Endothelial cell of umbilical vein (primary cell): Measurements from ENCODE around the gene IBSP. TPM values are rescaled to one million over a fixed set of nuclear protein-coding genes. Genes with fewer than 3 reads are reported as not detected.

Source experiments
- BruUV-seq: library from RNA; stranded (reverse); fragments of 400-500 nt; replicated peaks from 2 replicates; lab custom pipeline; 2021; lab: Mats Ljungman, UMichigan
- CTCF ChIA-PET: fragments of 300-600, 350-600 bp; sonication (Branson Sonifier 250); formaldehyde crosslinking; loops from one replicate; lab custom pipeline; 2021; ENCODE audit warnings: antibody characterized with exemption, inconsistent platforms; lab: Charles Lee
- POLR2A ChIA-PET: fragments of 300-600, 350-600 bp; sonication (Branson Sonifier 250); formaldehyde crosslinking; loops from one replicate; lab custom pipeline; 2021; ENCODE audit warnings: antibody characterized with exemption, inconsistent platforms; lab: Charles Lee
- DNase-seq: peaks from one replicate; pipeline ENCODE4 v3.0.0-alpha.2; 2011; ENCODE audit warnings: low read depth, low spot score
- FAIRE-seq: peaks from 2 replicates; lab custom pipeline; 2011; peaks lifted over from hg19 to GRCh38; lab: Jason Lieb, UNC
- H2AFZ ChIP-seq: 2 replicates; pipeline ENCODE4 v1.6.0; 2012; ENCODE audit warnings: low read depth, low read length, control low read depth, inconsistent platforms
- H3K27ac ChIP-seq: 2 replicates; pipeline ENCODE4 v1.5.1; 2011; ENCODE audit warnings: low read depth, mild to moderate bottlenecking, control low read depth, low read length, moderate library complexity; ENCODE audit not compliant: insufficient read depth
- H3K27me3 ChIP-seq, 2 experiments: 2 replicates each; pipeline versions ENCODE4 v1.6.0 to v1.6.1; 2011; ENCODE audit warnings: low read length in 2 of 2, mixed read lengths in 1 of 2; ENCODE audit not compliant: control insufficient read depth in 2 of 2, insufficient read depth in 2 of 2
- H3K36me3 ChIP-seq, 2 experiments: 2 replicates in 1 of 2; 3 replicates in 1 of 2; pipeline ENCODE4 v1.5.1; 2011; ENCODE audit warnings: low read length in 2 of 2, mild to moderate bottlenecking in 1 of 2, moderate library complexity in 1 of 2; ENCODE audit not compliant: control insufficient read depth in 2 of 2, insufficient read depth in 2 of 2; ENCODE audit errors: extremely low read depth in 1 of 2
- H3K4me1 ChIP-seq: 3 replicates; pipeline ENCODE4 v1.5.1; 2011; ENCODE audit warnings: mild to moderate bottlenecking, low read length; ENCODE audit not compliant: control insufficient read depth, insufficient read depth; ENCODE audit errors: extremely low read depth
- H3K4me2 ChIP-seq: 2 replicates; pipeline ENCODE4 v1.6.1; 2011; ENCODE audit warnings: low read length, control low read depth, mixed read lengths; ENCODE audit not compliant: insufficient read depth
- H3K4me3 ChIP-seq, 3 experiments: fragments of 200-600 bp in 1 of 3; sonication (generic), shearing (Covaris generic) in 1 of 3; replicated peaks in 1 of 3; 2 replicates each; pipeline ENCODE4 v1.5.1; 2011 to 2016; ENCODE audit warnings: control low read depth in 3 of 3, low read length in 3 of 3, mild to moderate bottlenecking in 2 of 3, inconsistent platforms in 1 of 3, low read depth in 1 of 3, moderate library complexity in 1 of 3; ENCODE audit not compliant: insufficient read depth in 1 of 3
- H3K79me2 ChIP-seq: 2 replicates; pipeline ENCODE4 v1.6.0; 2012; ENCODE audit warnings: low read length, inconsistent platforms; ENCODE audit not compliant: control insufficient read depth, insufficient read depth
- H3K9ac ChIP-seq: replicated peaks from 2 replicates; pipeline ENCODE3; 2011; ENCODE audit warnings: low read length, control low read depth; ENCODE audit not compliant: insufficient read depth; ENCODE audit errors: extremely low read depth
- H3K9me1 ChIP-seq: replicated peaks from 3 replicates; pipeline ENCODE4 v1.6.0; 2011; ENCODE audit warnings: mild to moderate bottlenecking, low read length; ENCODE audit not compliant: control insufficient read depth, insufficient read depth; ENCODE audit errors: extremely low read depth
- H3K9me3 ChIP-seq: replicated peaks from 2 replicates; pipeline ENCODE4 v1.5.1; 2012; ENCODE audit warnings: low read length, inconsistent platforms; ENCODE audit not compliant: control insufficient read depth, insufficient read depth
- H4K20me1 ChIP-seq: replicated peaks from 2 replicates; pipeline ENCODE3; 2011; ENCODE audit warnings: mild to moderate bottlenecking, low read length; ENCODE audit not compliant: control insufficient read depth, insufficient read depth; ENCODE audit errors: extremely low read depth
- CTCF ChIP-seq, 2 donors: IDR thresholded peaks; 1 replicate in 1 of 2; 2 replicates in 1 of 2; pipeline ENCODE4 v1.5.1; 2011; ENCODE audit warnings: low read length in 2 of 2, mild to moderate bottlenecking in 2 of 2, moderate library complexity in 2 of 2, control low read depth in 1 of 2, inconsistent platforms in 1 of 2, low read depth in 1 of 2; ENCODE audit not compliant: insufficient read depth in 1 of 2; ENCODE audit errors: extremely low read depth in 1 of 2
- EZH2 ChIP-seq: IDR thresholded peaks from 2 replicates; pipeline ENCODE4 v1.6.1; 2012; ENCODE audit warnings: borderline replicate concordance, low read depth, mild to moderate bottlenecking, moderate library complexity, low read length, inconsistent platforms; ENCODE audit not compliant: severe bottlenecking
- FOS ChIP-seq: IDR thresholded peaks from 2 replicates; pipeline ENCODE4 v1.6.1; 2011; ENCODE audit warnings: mild to moderate bottlenecking, low read length, moderate library complexity, borderline replicate concordance; ENCODE audit not compliant: insufficient read depth
- GATA2 ChIP-seq: IDR thresholded peaks from 2 replicates; pipeline ENCODE4 v1.7.0; 2011; ENCODE audit warnings: low read depth, mild to moderate bottlenecking, moderate library complexity, mixed read lengths, low read length; ENCODE audit not compliant: insufficient read length, insufficient read depth
- JUN ChIP-seq: IDR thresholded peaks from 2 replicates; pipeline ENCODE4 v1.6.1; 2011; ENCODE audit warnings: borderline replicate concordance, low read depth; ENCODE audit not compliant: insufficient read length, insufficient read depth
- MYC ChIP-seq: IDR thresholded peaks from one replicate; pipeline ENCODE4 v1.6.1; 2011; ENCODE audit warnings: mild to moderate bottlenecking, low read depth, low read length
- POLR2A ChIP-seq: IDR thresholded peaks from 2 replicates; pipeline ENCODE4 v1.6.1; 2012; ENCODE audit warnings: low read depth, mild to moderate bottlenecking, control low read depth, low read length
- POLR2AphosphoS5 ChIP-seq: IDR thresholded peaks from 2 replicates; pipeline ENCODE4 v1.6.1; 2012; ENCODE audit warnings: low read depth, mild to moderate bottlenecking, control low read depth, low read length, moderate library complexity; ENCODE audit not compliant: insufficient read depth
- dilution Hi-C: fragments of 300-500 bp; cut with MboI; formaldehyde crosslinking; loops from one replicate; pipeline ENCODE4 v1.15.0; 2019; ENCODE audit warnings: low sequenced_read_pairs; ENCODE audit not compliant: extremely low pct_ligation_motif_present
- intact Hi-C: fragments of 100-400 bp; cut with micrococcal nuclease; formaldehyde crosslinking; loops from one replicate; pipeline ENCODE4 v1.10.0; 2022
- polyA plus RNA-seq, 4 experiments: library from polyadenylated mRNA; depleted of rRNA in 3 of 4; stranded (reverse) in 3 of 4; unstranded in 1 of 4; fragments of >200 nt; gene quantifications; 2 replicates each; pipeline versions ENCODE4 v1.2.1 to v1.2.3, GENCODE V29; 2011 to 2012; ENCODE audit warnings: missing spikeins in 1 of 4
- total RNA-seq: library from RNA; stranded (reverse); gene quantifications from 2 replicates; pipeline ENCODE4 v1.2.3, GENCODE V29; 2021
- TF ChIP-seq, protein P1 (sequence below): IDR thresholded peaks from 2 replicates; pipeline ENCODE4 v1.6.1; 2011; ENCODE audit not compliant: insufficient read depth, insufficient read length

IBSP gene
- total and polyA plus RNA-seq, 2 donors (not counting 3 experiments of a cell fraction or from before 2014, with no cell fraction given), result not detected

GRCh38 chr4:87804871-87805270 is 5.5 kb downstream of the IBSP start:
- no peak for DNase-seq
- H3K9me3 ChIP-seq, result no peaks in the 10 kb centered on the region
- no peak overlapping the region for H3K4me3 ChIP-seq
- POLR2A ChIA-PET, result no interaction called here
- no TSS peak for BruUV-seq
- no peak overlapping the region for H3K4me2 ChIP-seq
- H3K27ac ChIP-seq, result no peak overlapping the region
- intact Hi-C loops (no loop called here), dilution Hi-C loops (no loop called here)
- CTCF ChIA-PET, result interaction anchor here (1.2 to 1.7 kb wide), 3 partner anchors 10 to 34 kb away, joined by 3 to 4 read pairs (median 3); no protein-coding TSS in a partner anchor
- H3K9me1 ChIP-seq, result no peaks in the 10 kb centered on the region
- H3K79me2 ChIP-seq, result no peaks in the 10 kb centered on the region
- TF ChIP-seq, protein P1, sequence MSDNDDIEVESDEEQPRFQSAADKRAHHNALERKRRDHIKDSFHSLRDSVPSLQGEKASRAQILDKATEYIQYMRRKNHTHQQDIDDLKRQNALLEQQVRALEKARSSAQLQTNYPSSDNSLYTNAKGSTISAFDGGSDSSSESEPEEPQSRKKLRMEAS, result no peak
- TF ChIP-seq MYC, result no peak
- no peak for TF ChIP-seq JUN
- TF ChIP-seq POLR2A, result no peak
- no peak for TF ChIP-seq FOS
- no peak for TF ChIP-seq POLR2AphosphoS5
- TF ChIP-seq EZH2, result no peak
- no peak for TF ChIP-seq GATA2
- TF ChIP-seq CTCF (IDR thresholded peaks at IDR 0.05; ENCODE audit: extremely low read depth in 1 of 2, insufficient read depth in 1 of 2, low read depth in 1 of 2, low read length in 2 of 2), result no peak
- H3K27me3 ChIP-seq, result no peaks in the 10 kb centered on the region
- H4K20me1 ChIP-seq, result no peaks in the 10 kb centered on the region
- H3K36me3 ChIP-seq, result no peaks in the 10 kb centered on the region
- FAIRE-seq, result no peak
- no peak overlapping the region for H3K9ac ChIP-seq
- no peaks in the 10 kb centered on the region for H3K4me1 ChIP-seq
- no peak overlapping the region for H2AFZ ChIP-seq
